Measurements from ENCODE around the gene NAGS. TPM values are rescaled to one million over a fixed set of nuclear protein-coding genes. Genes with fewer than 3 reads are reported as not detected.

The NAGS gene
- total RNA-seq, 1 experiment from 2014 or later = 10.0 TPM

GRCh38 chr17:43976963-43977837 lies 27.2 kb upstream of the NAGS start:
- Histone ChIP-seq H3K9me3 (ENCODE audit: control insufficient read depth in 1 of 2, insufficient read depth in 1 of 2, low read depth in 1 of 2, low read length in 2 of 2) (no peaks in the 10 kb centered on the region), H3K79me2 (ENCODE audit: insufficient read depth, low read length) (no peaks in the 10 kb centered on the region), H3K9ac (ENCODE audit: low read length) (no peak overlapping the region), H3K27ac (ENCODE audit: low read depth, low read length) (no peak overlapping the region), H3K27me3 (ENCODE audit: insufficient read depth, low read length) (no peaks in the 10 kb centered on the region), H3K4me1 (ENCODE audit: control insufficient read depth in 1 of 2, insufficient read depth in 2 of 2, low read length in 2 of 2) (no peaks in the 10 kb centered on the region), H2AFZ (ENCODE audit: low read depth, low read length, poor library complexity, severe bottlenecking) (no peak overlapping the region), H3K4me2 (ENCODE audit: low read length) (no peak overlapping the region), H3K36me3 (ENCODE audit: control insufficient read depth in 1 of 2, insufficient read depth in 2 of 2, low read length in 2 of 2) (no peaks in the 10 kb centered on the region), H3K9me2 (ENCODE audit: insufficient read depth) (no peaks in the 10 kb centered on the region), H4K20me1 (ENCODE audit: insufficient read depth) (no peaks in the 10 kb centered on the region), H3K4me3 (replicated peaks in 1 of 2; ENCODE audit: low read depth in 1 of 2, low read length in 2 of 2) (no peak overlapping the region)
- no peak for ATAC-seq
- ChIA-PET POLR2A (no interaction called here), RAD21 (ENCODE audit: low non-redundant PET in 1 of 2, low total read pairs in 2 of 2, uncharacterized antibody in 2 of 2, unreplicated experiment in 2 of 2) (no interaction called here), CTCF (no interaction called here)
- TF ChIP-seq FOSL1 (IDR thresholded peaks at IDR 0.05; ENCODE audit: low read depth) (no peak), POLR2A (IDR thresholded peaks at IDR 0.05; ENCODE audit: borderline replicate concordance, extremely low read depth, insufficient read depth, insufficient read length) (no peak), ZFX (IDR thresholded peaks at IDR 0.05) (no peak), ELF1 (IDR thresholded peaks at IDR 0.05; ENCODE audit: borderline replicate concordance, low read depth) (no peak), TCF7L2 (IDR thresholded peaks at IDR 0.05; ENCODE audit: borderline replicate concordance, extremely low read depth, insufficient read depth, insufficient read length) (no peak)
- intact Hi-C loops (cut with micrococcal nuclease) = no loop called here
- DNase-seq (ENCODE audit: low read depth, low spot score) = no peak
- no TSS peak for BruUV-seq (replicated peaks)

- intact Hi-C loops (cut with micrococcal nuclease) = no loop called here
Observed at GRCh38 chr17:43978078-43978477, 26.3 kb upstream of the NAGS start.

More at GRCh38 chr17:43978078-43978477, 26.3 kb upstream of the NAGS start:
- DNase-seq (ENCODE audit: low read depth, low spot score) (no peak), ATAC-seq (no peak)
- Histone ChIP-seq H3K36me3 (ENCODE audit: control insufficient read depth in 1 of 2, insufficient read depth in 2 of 2, low read length in 2 of 2) (no peaks in the 10 kb centered on the region), H3K4me3 (replicated peaks in 1 of 2; ENCODE audit: low read depth in 1 of 2, low read length in 2 of 2) (no peak overlapping the region), H3K4me2 (ENCODE audit: low read length) (no peak overlapping the region), H3K27ac (ENCODE audit: low read depth, low read length) (no peak overlapping the region), H3K27me3 (ENCODE audit: insufficient read depth, low read length) (no peaks in the 10 kb centered on the region), H3K4me1 (ENCODE audit: control insufficient read depth in 1 of 2, insufficient read depth in 2 of 2, low read length in 2 of 2) (no peaks in the 10 kb centered on the region), H3K79me2 (ENCODE audit: insufficient read depth, low read length) (no peaks in the 10 kb centered on the region), H3K9me3 (ENCODE audit: control insufficient read depth in 1 of 2, insufficient read depth in 1 of 2, low read depth in 1 of 2, low read length in 2 of 2) (no peaks in the 10 kb centered on the region), H3K9me2 (ENCODE audit: insufficient read depth) (no peaks in the 10 kb centered on the region), H4K20me1 (ENCODE audit: insufficient read depth) (no peaks in the 10 kb centered on the region), H3K9ac (ENCODE audit: low read length) (no peak overlapping the region), H2AFZ (ENCODE audit: low read depth, low read length, poor library complexity, severe bottlenecking) (no peak overlapping the region)
- POLR2A ChIA-PET = no interaction called here
- CTCF ChIA-PET = no interaction called here
- no peak for TF ChIP-seq FOSL1 (IDR thresholded peaks at IDR 0.05; ENCODE audit: low read depth)
- TF ChIP-seq EZH2phosphoT487 (IDR thresholded peaks at IDR 0.05; ENCODE audit: borderline replicate concordance) = no peak
- TF ChIP-seq CBX3 (IDR thresholded peaks at IDR 0.05; ENCODE audit: low read depth) = no peak
- TF ChIP-seq ZNF274 (IDR thresholded peaks at IDR 0.05; ENCODE audit: low read depth, low read length) = no peak
- TF ChIP-seq SP1 (IDR thresholded peaks at IDR 0.05; ENCODE audit: low read depth) = no peak
- no peak for TF ChIP-seq EZH2 (IDR thresholded peaks at IDR 0.05)
- TF ChIP-seq CEBPB (IDR thresholded peaks at IDR 0.05; ENCODE audit: low read depth) = no peak
- BruUV-seq (replicated peaks) = no TSS peak
- RAD21 ChIA-PET (ENCODE audit: low non-redundant PET in 1 of 2, low total read pairs in 2 of 2, uncharacterized antibody in 2 of 2, unreplicated experiment in 2 of 2) = no interaction called here

Data from HCT116 (cell line).